Osteocyte (in vitro differentiated cells): ENCODE measurements around the gene NAALADL2. TPM values are rescaled to one million over a fixed set of nuclear protein-coding genes. Genes with fewer than 3 reads are reported as not detected.

Experiments
- DNase-seq: peaks from one replicate; pipeline ENCODE4 v3.0.0; 2021; ENCODE audit warnings: mixed read lengths; ENCODE audit not compliant: unreplicated experiment; ENCODE audit errors: extremely low spot score
- H3K27ac Mint-ChIP-seq: one replicate; pipeline ENCODE4 v1.8.0; 2021; ENCODE audit warnings: mild to moderate bottlenecking, mixed read lengths; ENCODE audit not compliant: unreplicated experiment
- H3K27me3 Mint-ChIP-seq: one replicate; pipeline ENCODE4 v1.8.0; 2021; ENCODE audit warnings: mixed read lengths; ENCODE audit not compliant: unreplicated experiment
- H3K36me3 Mint-ChIP-seq: one replicate; pipeline ENCODE4 v1.8.0; 2021; ENCODE audit warnings: mixed read lengths; ENCODE audit not compliant: unreplicated experiment
- H3K4me1 Mint-ChIP-seq: one replicate; pipeline ENCODE4 v1.8.0; 2021; ENCODE audit warnings: mixed read lengths; ENCODE audit not compliant: unreplicated experiment
- H3K4me3 Mint-ChIP-seq: one replicate; pipeline ENCODE4 v1.8.0; 2021; ENCODE audit warnings: mild to moderate bottlenecking, moderate library complexity, mixed read lengths; ENCODE audit not compliant: unreplicated experiment
- H3K9me3 Mint-ChIP-seq: one replicate; pipeline ENCODE4 v1.8.0; 2021; ENCODE audit warnings: mixed read lengths; ENCODE audit not compliant: unreplicated experiment
- total RNA-seq: library from RNA; stranded (reverse); gene quantifications from 2 replicates; pipeline ENCODE4 v1.2.1, GENCODE V29; 2021
- TF ChIP-seq, protein P1 (sequence below): fragments of 200-600 bp; sonication (generic); IDR thresholded peaks from 2 replicates; pipeline ENCODE4 v1.5.0; 2021; ENCODE audit warnings: antibody characterized with exemption, mild to moderate bottlenecking, moderate library complexity

Gene NAALADL2
- total RNA-seq, 1 donor from 2014 or later: 16.1 TPM

DNA sequence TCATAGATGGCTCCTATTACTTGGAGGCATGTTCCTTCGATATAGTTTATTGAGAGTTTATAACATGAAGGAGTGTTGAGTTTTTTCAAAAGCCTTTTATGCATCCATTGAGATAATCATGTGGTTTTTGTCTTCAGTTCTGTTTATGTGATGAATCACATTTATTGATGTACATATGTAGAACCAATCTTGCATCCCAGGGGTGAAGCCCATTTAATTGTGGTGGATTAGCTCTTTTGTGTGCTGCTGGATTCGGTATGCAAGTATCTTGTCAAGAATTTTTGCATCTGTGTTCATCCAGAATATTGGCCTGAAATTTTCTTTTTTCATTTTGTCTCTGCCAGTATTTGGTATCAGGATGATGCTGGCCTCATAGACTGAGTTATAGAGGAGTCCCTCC, 81.0 kb downstream of the NAALADL2 start:
- no peak for DNase-seq
- Mint-ChIP-seq H3K4me1 (peaks cover 25% of the 10 kb centered on the region), H3K36me3 (peaks cover 9% of the 10 kb centered on the region), H3K27me3 (no peaks in the 10 kb centered on the region), H3K4me3 (no peak overlapping the region), H3K27ac (no peak overlapping the region), H3K9me3 (peaks cover 29% of the 10 kb centered on the region)
- TF ChIP-seq, protein P1, sequence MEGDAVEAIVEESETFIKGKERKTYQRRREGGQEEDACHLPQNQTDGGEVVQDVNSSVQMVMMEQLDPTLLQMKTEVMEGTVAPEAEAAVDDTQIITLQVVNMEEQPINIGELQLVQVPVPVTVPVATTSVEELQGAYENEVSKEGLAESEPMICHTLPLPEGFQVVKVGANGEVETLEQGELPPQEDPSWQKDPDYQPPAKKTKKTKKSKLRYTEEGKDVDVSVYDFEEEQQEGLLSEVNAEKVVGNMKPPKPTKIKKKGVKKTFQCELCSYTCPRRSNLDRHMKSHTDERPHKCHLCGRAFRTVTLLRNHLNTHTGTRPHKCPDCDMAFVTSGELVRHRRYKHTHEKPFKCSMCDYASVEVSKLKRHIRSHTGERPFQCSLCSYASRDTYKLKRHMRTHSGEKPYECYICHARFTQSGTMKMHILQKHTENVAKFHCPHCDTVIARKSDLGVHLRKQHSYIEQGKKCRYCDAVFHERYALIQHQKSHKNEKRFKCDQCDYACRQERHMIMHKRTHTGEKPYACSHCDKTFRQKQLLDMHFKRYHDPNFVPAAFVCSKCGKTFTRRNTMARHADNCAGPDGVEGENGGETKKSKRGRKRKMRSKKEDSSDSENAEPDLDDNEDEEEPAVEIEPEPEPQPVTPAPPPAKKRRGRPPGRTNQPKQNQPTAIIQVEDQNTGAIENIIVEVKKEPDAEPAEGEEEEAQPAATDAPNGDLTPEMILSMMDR: no peak

DNA sequence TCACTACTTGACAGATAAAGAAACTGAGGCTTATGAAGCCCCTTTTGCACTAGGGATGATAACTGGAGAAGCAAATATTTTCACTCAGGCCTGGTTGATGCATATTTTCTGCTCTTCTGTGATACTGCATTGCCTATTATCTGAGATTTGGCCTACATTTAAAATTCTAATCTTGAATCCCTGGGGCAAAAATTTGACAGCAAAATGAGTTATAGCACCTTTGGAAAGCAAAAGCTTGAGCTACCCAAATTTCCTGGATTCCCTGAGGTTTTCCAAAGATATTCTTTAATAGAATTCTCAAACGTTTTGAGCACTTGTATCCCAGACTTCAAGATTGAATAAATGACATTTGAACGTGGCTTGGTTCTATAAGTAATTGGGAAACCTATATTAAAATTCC, 86.1 kb downstream of the NAALADL2 start:
- H3K4me3 Mint-ChIP-seq: no peak overlapping the region
- no peak for DNase-seq

DNA sequence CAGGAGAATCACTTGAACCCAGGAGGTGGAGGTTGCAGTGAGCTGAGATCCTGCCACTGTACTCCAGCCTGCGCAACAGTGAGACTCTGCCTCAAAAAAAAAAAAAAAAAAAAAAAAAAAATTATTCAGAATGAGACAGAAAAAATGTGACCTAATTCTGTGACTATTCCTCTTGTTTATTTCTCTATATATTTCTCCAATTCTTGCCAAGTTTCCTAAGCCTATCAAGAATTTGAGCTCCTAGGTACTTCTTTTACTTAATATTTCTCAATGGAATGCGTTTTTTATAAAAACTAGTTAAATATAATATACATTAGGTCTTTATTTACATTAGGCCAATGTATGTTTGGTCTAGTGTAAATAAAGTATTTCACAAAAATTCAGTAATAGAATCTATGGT, 86.8 kb downstream of the NAALADL2 start:
- peaks cover 23% of the 10 kb centered on the region for H3K9me3 Mint-ChIP-seq
- TF ChIP-seq, protein P1: no peak

More for the DNA sequence above, 86.1 kb downstream of the NAALADL2 start:
- Mint-ChIP-seq H3K36me3 (peaks cover 7% of the 10 kb centered on the region), H3K27ac (peak overlapping the region; percentile 31), H3K27me3 (no peaks in the 10 kb centered on the region), H3K4me1 (peaks cover 33% of the 10 kb centered on the region), H3K9me3 (peaks cover 28% of the 10 kb centered on the region)
- TF ChIP-seq, protein P1: no peak

DNA sequence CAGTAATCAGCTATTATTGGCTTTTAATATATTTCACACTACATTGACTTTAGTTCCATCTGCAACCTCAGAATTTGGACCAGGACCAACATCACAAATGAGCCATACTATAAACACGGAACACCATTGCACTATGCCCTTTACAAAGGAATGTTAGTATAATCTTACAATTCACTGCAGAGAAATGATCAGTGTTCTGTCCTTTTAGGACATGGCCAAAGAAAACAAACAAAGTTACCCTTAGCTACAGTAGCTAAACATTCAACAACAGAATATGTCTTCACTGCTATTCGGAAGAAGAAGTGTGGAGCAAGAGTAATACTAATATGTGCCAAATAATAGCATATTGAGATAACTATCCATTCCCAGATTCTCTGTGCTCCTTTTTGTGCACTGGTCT, 90.4 kb downstream of the NAALADL2 start:
- no peaks in the 10 kb centered on the region for H3K36me3 Mint-ChIP-seq
- no peak for DNase-seq
- no peak overlapping the region for H3K4me3 Mint-ChIP-seq
- TF ChIP-seq, protein P1: no peak
- peak overlapping the region; percentile 90 for H3K27ac Mint-ChIP-seq
- H3K27me3 Mint-ChIP-seq: no peaks in the 10 kb centered on the region
- H3K9me3 Mint-ChIP-seq: peaks cover 7% of the 10 kb centered on the region
- H3K4me1 Mint-ChIP-seq: peaks cover 59% of the 10 kb centered on the region

More for the DNA sequence above, 86.8 kb downstream of the NAALADL2 start:
- Mint-ChIP-seq H3K4me1 (peaks cover 39% of the 10 kb centered on the region), H3K4me3 (no peak overlapping the region), H3K27ac (peak overlapping the region; percentile 82), H3K27me3 (no peaks in the 10 kb centered on the region), H3K36me3 (peaks cover 4% of the 10 kb centered on the region)
- no peak for DNase-seq

DNA sequence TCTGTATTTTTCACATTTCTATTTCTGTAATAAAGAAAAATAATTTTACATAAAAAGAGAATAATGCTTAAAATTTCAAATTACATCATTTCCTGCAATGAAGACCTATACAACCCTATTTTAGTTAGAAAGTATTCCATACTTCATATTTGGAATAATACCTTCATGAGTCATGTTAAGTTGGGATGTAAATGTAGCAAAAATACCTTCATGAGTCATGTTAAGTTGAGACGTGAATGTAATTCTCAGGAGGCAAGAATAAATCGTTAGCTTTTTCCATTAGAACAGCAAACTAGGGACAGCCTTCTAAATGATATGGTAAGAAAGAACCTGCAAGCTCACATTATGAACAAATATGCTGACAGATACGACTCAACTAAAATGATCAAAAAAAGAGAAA, 91.9 kb downstream of the NAALADL2 start:
- H3K9me3 Mint-ChIP-seq: peaks cover 7% of the 10 kb centered on the region
- H3K27ac Mint-ChIP-seq: peak overlapping the region; percentile 90
- no peak for DNase-seq
- TF ChIP-seq, protein P1: no peak
- no peaks in the 10 kb centered on the region for H3K36me3 Mint-ChIP-seq
- H3K4me1 Mint-ChIP-seq: peaks cover 72% of the 10 kb centered on the region
- no peaks in the 10 kb centered on the region for H3K27me3 Mint-ChIP-seq
- no peak overlapping the region for H3K4me3 Mint-ChIP-seq
